ENCODE results near the gene PRMT1.
A peak's percentile ranks its signal among the peaks of the same experiment; 100 is the strongest.
"Not testable (repeated sequence)": the region's sequence is repeated elsewhere in the genome, so short reads cannot be mapped to it uniquely, and the experiment has no call there.

Gene PRMT1

DNA sequence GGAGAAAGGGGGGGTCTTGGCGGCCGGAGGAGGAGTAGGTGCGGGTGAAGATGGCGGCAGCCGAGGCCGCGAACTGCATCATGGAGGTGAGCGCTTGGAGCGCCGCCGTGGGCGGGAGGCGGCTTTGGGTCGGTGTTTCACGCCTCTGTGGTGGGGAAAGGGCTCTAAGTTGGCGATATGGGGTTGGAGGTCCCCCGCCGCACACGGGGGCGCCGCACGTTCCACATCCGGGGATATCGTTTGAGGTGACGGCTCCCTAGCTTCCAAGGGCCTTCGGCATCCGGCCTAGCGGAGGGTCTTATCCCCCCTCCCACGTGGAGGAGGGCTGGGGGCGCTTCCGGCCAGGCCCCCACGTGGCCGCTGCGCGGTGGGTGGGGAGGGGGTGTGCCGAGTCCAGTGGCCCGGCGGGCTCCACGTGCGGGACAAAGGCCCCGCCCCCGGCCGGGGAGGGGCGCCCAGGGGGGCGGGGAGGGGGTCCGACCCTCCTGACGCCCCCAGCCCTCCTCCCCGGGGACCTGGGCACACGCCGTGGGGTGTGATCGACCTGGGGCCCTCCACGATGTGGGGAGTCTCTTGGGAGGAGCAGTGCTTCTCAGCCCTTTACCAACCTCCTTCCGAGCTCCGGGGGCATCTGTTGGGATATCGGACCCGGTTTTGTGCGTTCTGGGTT, at the start of gene PRMT1:
TSS of gene PRMT1 (plus strand) at position 41 of the 670 bp plus-strand sequence. CDS start at position 51, 10 bp downstream.
- peak in 2 of 4 experiments; percentile 37 to 51 for DNase-seq

DNA sequence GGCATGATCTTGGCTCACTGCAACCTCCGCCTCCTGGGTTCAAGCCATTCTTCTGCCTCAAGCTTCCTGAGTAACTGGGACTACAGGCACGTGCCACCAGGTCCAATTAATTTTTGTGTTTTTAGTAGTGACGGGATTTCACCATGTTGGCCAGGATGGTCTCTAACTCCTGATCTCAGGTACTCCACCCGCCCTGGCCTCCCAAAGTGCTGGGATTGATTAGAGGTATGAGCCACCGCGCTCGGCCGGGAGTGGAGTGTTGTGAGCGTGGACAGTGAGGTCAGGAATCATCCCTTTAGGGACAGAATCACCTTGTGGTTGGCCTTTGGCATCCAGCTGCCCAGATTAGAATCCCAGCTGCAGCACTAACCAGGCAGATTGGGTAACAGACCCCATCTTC, 47.4 kb upstream of the PRMT1 start:
- DNase-seq: no peak

DNA sequence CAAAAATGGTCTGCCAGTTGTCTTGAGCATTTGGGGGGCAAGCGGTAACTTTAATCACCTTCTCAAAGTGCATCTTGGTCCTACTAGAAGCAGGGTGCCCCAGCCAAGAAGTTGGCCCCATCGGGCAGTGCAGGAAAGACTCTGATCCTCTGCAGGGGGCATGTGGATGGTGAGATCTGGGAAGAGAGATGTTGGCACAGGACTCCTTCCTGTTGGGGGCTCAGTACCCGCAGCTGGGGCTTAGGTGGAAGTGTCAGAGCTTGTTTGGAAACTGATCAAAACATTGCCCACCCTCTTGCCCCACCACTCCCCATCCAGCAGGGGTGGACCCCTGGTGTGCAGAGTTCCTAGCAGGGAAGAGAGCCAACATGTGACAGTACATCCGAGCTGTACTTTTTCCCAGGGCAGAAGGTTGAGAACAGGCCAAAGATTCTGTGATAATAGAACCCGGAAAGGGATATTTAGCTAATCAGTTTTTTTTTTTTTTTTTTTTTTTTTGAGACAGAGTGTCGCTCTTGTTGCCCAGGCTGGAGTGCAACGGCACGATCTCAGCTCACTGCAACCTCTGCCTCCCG, 46.0 kb upstream of the PRMT1 start:
- DNase-seq: no peak

DNA sequence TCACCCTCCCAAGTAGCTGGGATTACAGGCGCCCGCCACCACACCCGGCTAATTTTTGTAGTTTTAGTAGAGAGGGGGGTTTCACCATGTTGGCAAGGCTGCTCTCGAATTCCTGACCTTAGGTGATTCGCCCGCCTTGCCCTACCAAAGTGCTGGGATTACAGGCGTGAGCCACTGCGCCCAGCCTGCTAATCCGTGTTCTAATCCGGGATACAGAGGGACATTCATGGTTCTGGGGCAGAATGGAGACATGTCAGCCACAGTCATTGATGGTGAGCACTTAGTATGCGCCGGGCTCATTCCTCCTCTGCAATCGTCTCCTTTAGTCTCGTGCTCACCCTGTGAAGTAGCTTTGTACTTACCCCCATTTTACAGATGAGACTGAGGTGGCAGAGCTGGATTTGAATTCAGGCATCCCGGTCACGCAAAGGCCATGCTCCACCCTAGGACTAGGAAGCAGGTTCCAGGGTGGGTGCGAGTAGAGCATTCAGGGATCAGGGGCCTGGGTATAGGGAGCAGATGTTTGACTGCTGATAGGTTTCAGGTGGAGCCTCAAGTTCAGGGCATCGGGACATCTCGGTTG, 45.4 kb upstream of the PRMT1 start:
- DNase-seq: no peak

DNA sequence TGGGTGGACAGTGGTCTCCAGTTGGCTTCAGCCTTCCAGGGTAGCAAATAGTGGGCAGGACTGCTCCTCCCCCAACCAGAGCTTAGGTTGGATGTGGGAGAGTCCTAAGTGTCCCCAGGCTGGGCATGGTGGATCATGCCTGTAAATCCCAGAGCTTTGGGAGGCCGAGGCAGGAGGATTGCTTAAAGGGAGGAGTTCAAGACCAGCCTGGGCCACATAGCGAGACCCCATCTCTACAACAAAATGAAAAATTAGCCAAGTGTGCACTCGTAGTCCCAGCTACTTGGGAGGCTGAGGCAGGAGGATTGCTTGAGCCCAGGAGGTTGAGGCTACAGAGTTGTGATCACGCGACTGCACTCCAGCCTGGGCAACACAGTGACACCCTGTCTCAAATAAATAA, 44.5 kb upstream of the PRMT1 start:
- no peak for DNase-seq

DNA sequence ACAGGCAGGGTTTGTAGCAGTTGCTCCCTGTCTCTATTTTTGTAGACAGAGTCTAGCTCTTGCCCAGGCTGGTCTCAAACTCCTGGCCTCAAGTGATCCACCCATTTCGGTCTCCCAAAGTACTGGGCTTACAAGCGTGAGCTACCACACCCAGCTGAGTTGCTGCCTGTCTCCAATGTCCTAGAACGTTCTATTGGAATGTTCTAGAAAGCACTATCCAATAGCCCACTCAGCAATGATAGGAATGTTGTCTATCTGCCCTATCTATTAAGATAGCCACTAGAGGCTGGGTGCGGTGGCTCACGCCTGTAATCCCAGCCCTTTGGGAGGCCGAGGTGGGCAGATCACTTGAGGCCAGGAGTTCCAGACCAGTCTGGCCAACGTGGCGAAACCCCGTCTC, 43.8 kb upstream of the PRMT1 start:
- not testable (repeated sequence) for DNase-seq

DNA sequence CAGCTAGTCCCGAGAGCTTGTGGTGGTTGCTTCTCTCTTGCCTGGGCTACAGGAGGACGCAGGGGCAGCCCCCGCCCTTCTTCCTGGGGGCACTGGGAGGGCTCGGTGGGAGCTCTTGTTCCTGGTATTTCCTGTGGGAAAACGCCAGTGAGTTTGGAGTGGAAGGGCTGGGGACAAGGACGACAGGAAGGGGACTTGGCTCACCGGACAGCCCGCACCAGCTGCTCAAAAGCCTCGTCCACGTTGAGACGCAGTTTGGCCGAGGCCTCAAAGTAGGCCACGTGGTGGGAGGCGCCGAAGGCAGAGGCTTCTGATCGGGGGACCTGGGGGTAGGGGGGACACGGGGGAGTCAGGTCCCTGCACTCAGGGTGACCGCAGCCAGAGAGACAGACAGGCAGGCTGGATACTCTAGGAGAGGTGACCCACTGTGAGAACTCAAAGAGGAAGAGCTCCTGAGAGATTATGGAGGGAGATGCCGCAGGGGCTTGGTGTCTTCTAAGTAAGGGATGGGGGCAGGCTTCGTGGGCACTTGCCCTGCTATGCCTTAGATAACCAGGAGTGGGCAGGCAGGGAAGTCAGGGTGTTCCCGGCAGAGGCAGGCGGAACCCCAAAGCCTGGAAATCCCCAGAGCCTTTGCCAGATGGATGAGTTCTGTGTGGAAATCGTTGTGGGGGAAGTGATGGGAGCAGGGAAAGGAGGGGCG, 41.4 kb upstream of the PRMT1 start:
- no peak for DNase-seq

DNA sequence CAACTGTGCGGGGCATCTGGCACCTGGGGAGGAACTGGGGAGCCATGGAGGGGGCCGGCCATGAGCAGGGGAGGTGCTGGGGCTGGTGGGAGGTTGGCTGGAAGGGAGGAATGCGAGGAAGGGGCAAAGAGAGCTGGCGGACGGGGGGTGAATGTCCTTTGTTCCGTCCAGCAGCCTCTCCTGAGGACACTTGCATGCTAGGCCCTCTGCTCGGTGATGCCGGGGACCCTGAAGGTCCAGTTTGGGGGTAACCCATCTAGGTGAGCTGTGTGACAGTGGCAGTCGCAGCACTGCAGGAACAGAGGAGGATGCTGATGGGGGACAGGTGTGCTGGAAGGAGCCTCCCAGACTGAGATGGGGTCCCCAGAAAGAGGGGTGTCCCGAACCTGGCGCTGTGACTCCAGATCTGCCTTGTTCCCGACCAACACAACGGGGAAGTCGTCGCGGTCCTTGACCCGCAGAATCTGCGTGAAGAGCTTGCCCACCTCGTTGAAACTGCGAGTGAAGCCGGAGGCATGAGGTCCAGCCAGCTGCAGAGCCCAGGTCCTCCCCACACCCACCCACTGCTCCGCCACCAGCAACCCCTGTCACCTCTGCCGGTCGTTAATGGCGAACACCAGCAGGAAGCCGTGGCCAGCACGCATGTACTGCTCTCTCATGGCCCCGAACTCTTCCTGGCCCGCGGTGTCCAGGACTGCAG, 40.7 kb upstream of the PRMT1 start:
- DNase-seq: no peak

DNA sequence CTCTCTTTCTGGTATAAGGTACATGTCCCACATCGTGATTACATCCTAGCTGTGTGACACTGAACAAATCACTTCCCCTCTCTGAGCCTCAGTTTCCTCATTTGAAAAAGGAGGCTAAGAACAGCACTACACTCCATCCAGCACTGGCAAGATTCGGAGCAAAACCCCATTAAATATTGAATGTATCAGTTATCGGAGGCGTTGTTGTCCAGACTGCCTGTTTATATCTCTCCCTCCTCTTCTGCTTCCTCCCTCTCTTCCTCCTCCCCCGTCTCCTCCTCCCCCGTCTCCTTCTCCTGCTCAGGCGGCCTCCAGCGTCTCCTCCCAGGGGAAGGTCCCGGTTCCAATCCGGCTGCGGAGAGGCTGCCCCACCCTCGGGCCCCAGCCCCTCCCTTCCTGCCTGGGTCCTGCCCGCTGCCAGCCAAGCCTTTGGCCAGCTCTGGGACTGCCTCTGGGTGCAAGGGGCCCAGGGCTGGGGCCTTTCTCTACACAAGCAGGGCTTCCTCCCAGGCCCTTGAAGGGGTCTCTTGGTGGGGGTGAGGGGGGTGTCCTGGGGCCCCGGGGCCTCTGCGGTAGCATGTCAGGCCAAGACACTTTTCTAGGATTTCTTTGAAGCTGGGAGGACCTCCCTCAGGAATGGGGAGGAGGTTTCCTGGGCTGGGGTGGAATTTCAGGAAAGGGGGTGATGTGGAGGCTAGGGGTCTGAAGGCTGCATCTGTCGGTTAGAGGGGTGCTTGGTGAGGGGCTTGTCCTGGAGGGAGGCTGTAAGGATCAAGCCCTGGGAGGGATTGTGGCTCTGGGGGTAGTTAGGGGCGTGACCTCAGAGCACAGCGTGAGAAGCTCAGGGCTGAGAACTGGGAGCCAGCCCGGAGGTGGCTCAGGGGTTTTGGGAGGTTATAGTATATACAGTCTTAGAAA, 39.0 kb upstream of the PRMT1 start:
- no peak for DNase-seq

DNA sequence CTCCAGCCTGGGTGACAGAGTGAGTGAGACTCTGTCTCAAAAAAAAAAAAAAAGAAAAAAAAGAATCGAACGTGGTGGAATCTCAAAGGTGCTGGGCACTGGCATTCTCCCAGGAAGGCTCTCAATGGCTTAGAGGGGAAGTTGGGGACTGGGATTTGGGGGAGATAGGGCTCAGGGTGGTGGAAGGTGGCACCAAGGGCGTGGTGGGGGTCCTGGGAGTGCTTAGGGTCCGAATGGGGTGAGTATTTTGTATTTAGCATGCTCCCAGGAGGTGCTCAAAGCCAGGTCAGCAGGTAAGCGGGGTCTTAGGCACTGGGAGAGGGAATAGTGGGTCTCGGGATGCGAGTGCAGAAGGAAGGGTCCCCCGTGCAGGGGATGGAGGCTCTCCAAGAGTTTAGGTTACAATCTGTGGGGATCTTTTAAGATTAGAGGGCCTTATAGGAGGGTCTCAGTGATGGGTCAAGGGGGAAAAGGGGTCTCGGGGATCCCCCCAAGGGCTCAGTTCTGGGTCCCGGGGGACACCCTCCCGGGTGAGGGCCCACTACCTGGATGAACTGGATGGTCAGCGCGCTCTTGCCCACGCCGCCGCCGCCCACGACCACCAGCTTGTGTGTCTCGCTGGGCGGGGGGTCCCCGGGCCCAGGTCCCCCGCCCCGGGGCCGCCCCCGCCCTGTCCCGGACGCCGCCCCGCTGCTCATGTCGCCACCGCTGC, 37.5 kb upstream of the PRMT1 start:
- no peak for DNase-seq

DNA sequence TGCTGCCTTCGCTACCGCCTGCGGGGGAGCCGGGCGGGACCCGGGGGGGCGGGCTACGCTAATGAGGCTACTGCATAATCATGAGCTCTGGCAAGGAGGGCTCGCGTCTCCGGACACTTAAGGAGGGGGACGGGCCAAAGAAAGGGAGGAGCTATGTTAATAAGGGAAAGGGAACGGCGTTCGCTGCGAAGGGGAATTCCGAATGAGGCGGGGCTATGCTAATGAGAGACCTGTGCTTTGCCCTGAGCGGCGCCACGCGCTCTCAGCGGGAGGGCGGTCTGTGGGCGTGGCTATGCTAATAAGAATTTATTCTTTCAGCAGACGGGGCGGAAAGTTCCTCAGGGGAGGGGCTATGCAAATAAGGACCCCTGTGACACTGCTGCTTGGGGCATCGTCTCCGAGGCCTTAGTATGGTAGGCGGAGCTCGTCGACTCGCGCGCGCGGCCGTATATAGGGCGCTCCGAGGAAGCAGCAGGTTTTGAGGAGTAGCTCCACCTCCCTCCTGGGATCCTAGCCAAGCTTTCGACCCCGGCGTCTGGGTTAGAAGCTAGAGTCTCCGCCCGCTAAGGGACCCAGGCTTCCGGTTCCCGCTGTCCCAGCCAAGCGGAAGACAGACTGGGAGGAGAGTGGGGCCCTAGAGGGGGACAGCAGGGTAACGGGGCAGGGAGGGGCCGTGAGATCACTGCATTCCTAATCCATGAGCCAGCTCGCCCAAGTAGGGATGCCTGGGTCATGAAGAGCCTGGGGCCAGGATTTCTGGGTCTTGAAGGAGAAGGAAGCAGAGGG, 36.8 kb upstream of the PRMT1 start, which contains the start of gene RRAS:
TSS of gene RRAS (minus strand) at position 31 of the 786 bp plus-strand sequence. CDS start 45 bp downstream, outside the sequence.
- DNase-seq: peak; percentile 98 to 99 (median 99)

DNA sequence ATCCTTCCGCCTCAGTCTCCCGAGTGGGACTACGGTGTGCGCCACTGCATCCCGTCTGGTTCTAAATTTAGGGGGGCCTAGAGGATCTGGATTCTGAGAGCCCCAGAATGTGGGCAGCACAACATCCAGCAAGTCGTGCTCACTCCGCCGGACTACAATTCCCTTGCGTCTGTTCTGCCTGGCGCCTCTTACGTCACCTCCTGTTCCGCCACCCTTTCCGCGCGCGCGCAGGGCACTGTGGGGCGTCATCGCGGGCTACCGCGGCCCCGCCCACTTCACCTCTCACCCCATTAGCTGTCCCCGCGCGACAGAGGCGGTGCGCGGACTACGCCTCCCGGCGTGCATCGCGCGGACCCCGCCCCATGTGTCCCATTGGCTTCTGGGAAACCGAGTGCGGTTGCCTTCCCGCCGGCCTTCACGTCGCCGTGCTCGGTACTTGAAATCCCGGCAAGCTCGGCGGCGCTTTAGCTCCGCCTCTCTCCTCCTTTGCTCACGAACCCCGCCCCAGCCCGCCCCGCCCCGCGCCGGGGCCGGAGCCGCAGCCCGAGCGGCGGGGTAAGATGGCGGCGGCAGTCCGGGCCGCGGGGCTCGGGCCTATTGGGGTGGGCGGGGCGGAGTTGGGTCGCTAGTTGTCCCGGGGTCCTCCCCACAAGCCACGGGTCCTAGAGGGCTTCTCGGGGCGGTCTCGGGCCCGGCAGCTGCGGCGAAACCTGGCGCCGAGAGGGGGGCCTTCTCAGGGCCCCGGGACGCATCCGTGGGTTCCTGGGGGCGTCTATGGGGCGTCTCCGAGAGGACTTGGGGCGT, 35.2 kb upstream of the PRMT1 start, which contains the start of gene SCAF1:
TSS of gene SCAF1 (plus strand) at position 522 of the 804 bp plus-strand sequence. CDS start 2,818 bp downstream, outside the sequence.
- peak; percentile 94 to 99 (median 98) for DNase-seq

DNA sequence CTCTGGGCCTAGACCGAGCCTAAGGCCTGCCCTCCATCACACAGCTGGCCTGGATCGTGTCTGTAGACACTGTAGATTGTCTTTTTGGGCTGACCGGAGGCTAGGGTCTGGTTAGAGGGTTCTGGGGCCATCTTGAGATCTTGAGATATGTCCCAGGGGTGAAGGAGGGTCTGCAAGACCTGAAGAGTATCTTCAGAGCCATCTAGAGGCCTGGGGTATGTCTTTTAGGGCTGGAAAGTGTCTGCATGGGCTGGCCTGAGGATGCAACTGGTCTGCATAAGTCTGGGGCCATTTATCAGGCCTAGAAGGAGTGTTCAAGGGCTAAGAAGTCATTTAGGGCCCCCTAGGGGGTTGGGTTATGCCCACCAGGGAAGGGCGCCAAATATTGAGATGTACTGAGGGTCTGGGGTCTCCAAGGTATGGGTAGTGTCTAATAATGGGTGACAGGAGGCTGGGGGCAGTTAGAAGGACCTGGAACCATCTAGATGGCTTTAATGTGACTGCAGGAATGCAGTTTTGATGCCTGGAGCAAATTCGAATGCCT, 34.5 kb upstream of the PRMT1 start:
- no peak for DNase-seq

DNA sequence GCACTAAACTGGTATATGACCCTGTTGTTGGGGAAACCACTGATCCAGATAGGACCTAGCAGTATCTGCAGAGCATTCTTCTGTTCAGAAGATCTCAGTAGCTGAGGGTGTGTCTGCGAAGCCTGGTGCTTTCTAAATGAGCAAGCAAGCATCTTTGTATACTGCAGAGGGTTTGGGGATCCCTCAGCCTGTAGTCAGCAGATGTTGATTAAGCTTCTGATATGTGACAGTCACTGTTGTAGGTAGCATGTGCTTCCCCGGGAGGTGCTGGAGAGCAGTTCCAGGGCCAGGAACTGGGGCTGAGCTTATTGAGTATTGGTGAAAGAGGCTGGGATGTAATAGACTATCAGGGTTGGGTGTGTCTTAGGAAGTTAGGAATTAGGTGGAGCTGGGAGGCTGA, 33.6 kb upstream of the PRMT1 start:
- no peak for DNase-seq

DNA sequence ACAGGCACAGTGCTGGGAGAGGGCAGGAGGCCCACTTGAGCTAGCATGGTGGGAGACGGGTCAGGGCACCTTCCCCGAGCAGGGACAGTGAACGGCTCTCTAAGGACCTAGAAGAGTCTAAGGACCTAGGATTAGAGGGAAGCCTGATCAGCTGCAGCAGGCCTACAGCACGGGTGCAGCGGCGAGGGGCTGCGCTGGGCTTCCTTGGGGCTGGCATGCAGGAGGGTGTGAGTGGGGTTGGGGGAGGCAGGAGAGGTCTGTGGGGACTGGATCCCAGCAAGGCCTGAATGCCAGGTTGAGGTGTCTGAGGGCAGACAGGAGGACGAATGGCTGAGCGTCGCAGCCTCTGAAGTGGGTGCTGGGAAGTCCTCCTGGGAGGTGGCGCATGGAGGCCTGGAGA, 31.5 kb upstream of the PRMT1 start:
- no peak for DNase-seq

DNA sequence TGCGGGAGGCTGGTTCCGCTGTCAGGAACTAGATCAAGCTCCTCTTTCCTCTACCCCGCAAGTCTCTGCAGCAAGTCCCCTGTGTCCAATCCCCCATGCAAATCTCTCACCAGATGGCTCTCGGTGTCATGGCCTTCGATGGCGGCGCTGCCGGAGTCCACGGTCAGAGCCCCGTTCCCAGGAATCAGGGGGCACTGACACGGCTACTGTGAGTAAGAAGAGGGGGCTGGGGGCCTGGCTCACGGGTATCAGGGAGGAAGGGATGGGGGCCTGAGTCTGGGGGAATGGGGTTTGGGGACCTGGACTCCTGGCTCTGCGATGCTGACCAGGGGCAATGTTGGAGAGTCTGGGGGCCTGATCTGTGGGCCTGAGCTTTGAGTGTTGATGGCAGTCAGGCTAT, 31.1 kb upstream of the PRMT1 start:
- DNase-seq: no peak

DNA sequence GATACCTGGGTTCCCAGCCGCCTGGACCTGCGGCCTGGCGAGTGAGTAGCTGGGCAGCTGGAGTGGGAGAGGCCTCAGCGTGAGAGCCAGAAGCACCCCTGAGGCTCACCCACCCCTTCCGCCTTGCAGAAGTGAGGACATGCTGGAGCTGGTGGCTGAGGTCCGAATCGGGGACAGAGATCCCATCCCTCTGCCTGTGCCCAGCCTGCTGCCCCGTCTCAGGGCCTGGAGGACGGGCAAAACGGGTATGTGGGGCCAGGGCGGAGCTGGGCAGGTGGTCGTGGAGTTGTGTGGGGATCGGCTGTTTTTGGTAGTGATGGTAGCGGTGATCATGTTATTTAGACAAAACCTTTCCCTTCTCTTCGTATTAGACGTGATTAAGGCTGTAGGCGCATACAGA, 30.5 kb upstream of the PRMT1 start:
- DNase-seq: no peak

DNA sequence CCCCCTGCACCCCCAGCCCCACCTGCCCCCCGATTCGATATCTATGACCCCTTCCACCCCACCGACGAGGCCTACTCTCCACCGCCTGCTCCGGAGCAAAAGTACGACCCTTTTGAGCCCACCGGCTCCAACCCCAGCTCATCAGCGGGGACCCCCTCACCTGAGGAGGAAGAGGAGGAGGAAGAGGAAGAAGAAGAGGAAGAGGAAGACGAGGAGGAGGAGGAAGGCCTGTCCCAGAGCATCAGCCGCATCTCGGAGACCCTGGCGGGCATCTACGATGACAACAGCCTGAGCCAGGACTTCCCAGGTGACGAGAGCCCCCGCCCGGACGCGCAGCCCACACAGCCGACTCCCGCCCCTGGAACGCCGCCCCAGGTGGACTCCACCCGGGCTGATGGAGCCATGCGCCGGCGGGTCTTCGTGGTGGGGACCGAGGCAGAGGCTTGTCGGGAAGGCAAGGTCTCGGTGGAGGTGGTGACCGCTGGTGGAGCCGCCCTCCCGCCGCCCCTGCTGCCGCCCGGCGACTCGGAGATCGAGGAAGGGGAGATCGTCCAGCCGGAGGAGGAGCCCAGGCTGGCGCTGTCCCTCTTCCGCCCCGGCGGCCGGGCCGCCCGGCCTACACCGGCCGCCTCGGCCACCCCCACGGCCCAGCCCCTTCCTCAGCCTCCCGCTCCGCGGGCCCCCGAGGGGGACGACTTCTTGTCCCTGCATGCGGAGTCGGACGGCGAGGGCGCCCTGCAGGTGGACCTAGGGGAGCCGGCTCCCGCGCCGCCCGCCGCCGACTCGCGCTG, 25.8 kb upstream of the PRMT1 start:
- no peak for DNase-seq

All from activated CD4-positive, CD25-positive, alpha-beta regulatory T cell (primary cell).